HEK293T (cell line): ENCODE data around the gene KLF1.

Experiments used
- CTCF ChIA-PET: fragments of 350-600 bp; formaldehyde crosslinking; extraction: SDS; loops from one replicate; lab custom pipeline; 2021; ENCODE audit warnings: antibody characterized with exemption, inconsistent platforms; lab: Yijun Ruan, JAX
- POLR2A ChIA-PET: fragments of 350-600 bp; formaldehyde crosslinking; extraction: SDS; loops from one replicate; lab custom pipeline; 2020; ENCODE audit warnings: antibody characterized with exemption, inconsistent platforms; lab: Yijun Ruan, JAX
- DNase-seq: peaks from one replicate; pipeline ENCODE4 v3.0.0; 2012; ENCODE audit warnings: mixed read lengths; ENCODE audit errors: extremely low spot score
- ARNT ChIP-seq: fragments of 450-650 bp; IDR thresholded peaks from 2 replicates; pipeline ENCODE4 v1.6.1; 2017; ENCODE audit warnings: mild to moderate bottlenecking
- BHLHE40 ChIP-seq: fragments of 450-650 bp; IDR thresholded peaks from 2 replicates; pipeline ENCODE4 v1.6.1; 2016; ENCODE audit warnings: mild to moderate bottlenecking, moderate library complexity, borderline replicate concordance
- CTBP1 ChIP-seq: fragments of 450-650 bp; IDR thresholded peaks from 2 replicates; pipeline ENCODE4 v1.6.1; 2016; ENCODE audit warnings: borderline replicate concordance
- ELF4 ChIP-seq: fragments of 450-650 bp; IDR thresholded peaks from 2 replicates; pipeline ENCODE4 v1.6.1; 2017; ENCODE audit warnings: antibody characterized with exemption
- FOXA1 ChIP-seq: fragments of 450-650 bp; IDR thresholded peaks from 2 replicates; pipeline ENCODE4 v1.6.1; 2016; ENCODE audit warnings: mild to moderate bottlenecking
- FOXK2 ChIP-seq: fragments of 450-650 bp; IDR thresholded peaks from 2 replicates; pipeline ENCODE4 v1.6.1; 2016; ENCODE audit warnings: mild to moderate bottlenecking
- FOXM1 ChIP-seq: fragments of 450-650 bp; IDR thresholded peaks from 2 replicates; pipeline ENCODE4 v1.6.1; 2017; ENCODE audit warnings: mild to moderate bottlenecking, borderline replicate concordance
- HDGF ChIP-seq: fragments of 450-650 bp; IDR thresholded peaks from 2 replicates; pipeline ENCODE4 v1.6.1; 2017; ENCODE audit warnings: antibody characterized with exemption, borderline replicate concordance
- L3MBTL2 ChIP-seq: fragments of 450-650 bp; conservative IDR thresholded peaks from 2 replicates; pipeline ENCODE4 v1.6.1; 2016; ENCODE audit warnings: mild to moderate bottlenecking
- LEF1 ChIP-seq: fragments of 450-650 bp; IDR thresholded peaks from 2 replicates; pipeline ENCODE4 v1.6.1; 2017; ENCODE audit warnings: mild to moderate bottlenecking, borderline replicate concordance
- NFRKB ChIP-seq: fragments of 450-650 bp; IDR thresholded peaks from 2 replicates; pipeline ENCODE4 v1.6.1; 2016; ENCODE audit warnings: mild to moderate bottlenecking, moderate library complexity
- PKNOX1 ChIP-seq: fragments of 450-650 bp; IDR thresholded peaks from 2 replicates; pipeline ENCODE4 v1.6.1; 2016
- SP1 ChIP-seq: fragments of 450-650 bp; IDR thresholded peaks from 2 replicates; pipeline ENCODE4 v1.6.1; 2017
- SUZ12 ChIP-seq: fragments of 450-650 bp; IDR thresholded peaks from 2 replicates; pipeline ENCODE4 v1.6.1; 2016; ENCODE audit warnings: mild to moderate bottlenecking
- TARDBP ChIP-seq: fragments of 450-650 bp; IDR thresholded peaks from 2 replicates; pipeline ENCODE4 v1.6.1; 2016
- ZNF384 ChIP-seq: fragments of 450-650 bp; IDR thresholded peaks from 2 replicates; pipeline ENCODE4 v1.6.1; 2016

The KLF1 gene

DNA sequence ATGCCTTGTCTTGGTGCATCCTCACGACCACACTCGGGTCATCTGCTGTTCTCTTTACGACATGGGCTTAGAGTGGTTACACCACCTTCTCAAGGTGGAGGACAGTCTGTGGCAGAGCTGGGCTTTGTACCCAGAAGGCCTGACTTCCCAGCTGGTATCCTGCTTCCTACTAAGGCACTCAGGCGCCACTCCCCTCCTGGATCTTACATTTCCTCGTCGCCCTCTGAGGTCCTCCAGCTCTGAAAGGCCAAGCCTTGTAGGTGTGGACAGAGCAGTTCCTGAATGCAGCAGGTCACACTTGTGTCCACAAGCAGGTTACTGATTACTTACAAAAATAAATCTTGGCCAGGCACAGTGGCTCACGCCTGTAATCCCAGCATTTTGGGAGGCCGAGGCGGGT is 20.2 kb upstream of the KLF1 start:
- ChIA-PET POLR2A (interaction anchor here (0.8 kb wide), 1 partner anchor 23 kb away, joined by 3 read pairs; no protein-coding TSS in a partner anchor), CTCF (interaction anchor here (0.6 kb wide), 1 partner anchor 118 kb away, joined by 3 read pairs; no protein-coding TSS in a partner anchor)
- no peak for DNase-seq
- TF ChIP-seq BHLHE40 (no peak), SUZ12 (no peak), NFRKB (no peak), PKNOX1 (no peak)

DNA sequence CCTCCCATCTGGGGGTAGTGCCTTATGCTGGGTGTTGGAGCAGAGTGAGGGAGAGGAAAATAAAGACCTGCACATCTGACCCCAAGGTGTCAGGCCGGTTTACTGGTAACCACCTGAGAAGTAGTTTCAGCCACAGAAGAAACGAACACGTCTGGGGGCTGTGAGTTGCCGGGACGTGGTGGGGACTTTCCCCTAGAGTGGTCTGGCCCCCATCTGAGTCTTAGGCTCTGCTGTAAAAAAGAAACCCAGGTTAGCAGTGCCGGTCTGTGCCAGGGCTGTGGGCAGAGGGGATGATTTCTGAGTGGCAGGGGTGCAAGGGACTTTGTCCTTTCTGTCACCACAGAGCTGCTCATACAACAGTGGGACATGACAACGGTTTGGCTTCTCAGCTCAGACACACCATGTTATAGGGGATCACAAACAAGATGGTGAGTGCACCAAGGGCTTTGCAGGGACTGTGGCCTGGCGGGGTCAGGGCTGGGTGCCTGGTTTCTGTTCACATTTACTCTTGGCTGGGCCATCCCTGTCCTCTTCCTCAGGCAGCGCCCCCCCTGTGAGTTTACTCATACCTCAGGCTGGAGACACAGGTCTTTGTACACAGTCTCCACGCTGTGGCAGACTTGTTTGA is 13.0 kb upstream of the KLF1 start:
- TF ChIP-seq FOXM1 (no peak), LEF1 (no peak), BHLHE40 (no peak), ARNT (no peak), SUZ12 (no peak), SP1 (no peak), FOXA1 (no peak), L3MBTL2 (no peak), TARDBP (no peak), ZNF384 (no peak), NFRKB (no peak), FOXK2 (no peak), ELF4 (no peak), PKNOX1 (no peak), HDGF (no peak), CTBP1 (no peak)
- ChIA-PET CTCF (no interaction called here), POLR2A (interaction anchor here (0.6 to 1.0 kb wide), 3 partner anchors 9 to 233 kb away, joined by 3 to 4 read pairs (median 3); partner anchors contain the start of genes FARSA and GCDH)
- no peak for DNase-seq

GRCh38 chr19:12896460-12896859 is 9.5 kb upstream of the KLF1 start:
- ChIA-PET POLR2A (no interaction called here), CTCF (no interaction called here)
- no peak for TF ChIP-seq FOXA1
- no peak for DNase-seq

DNA sequence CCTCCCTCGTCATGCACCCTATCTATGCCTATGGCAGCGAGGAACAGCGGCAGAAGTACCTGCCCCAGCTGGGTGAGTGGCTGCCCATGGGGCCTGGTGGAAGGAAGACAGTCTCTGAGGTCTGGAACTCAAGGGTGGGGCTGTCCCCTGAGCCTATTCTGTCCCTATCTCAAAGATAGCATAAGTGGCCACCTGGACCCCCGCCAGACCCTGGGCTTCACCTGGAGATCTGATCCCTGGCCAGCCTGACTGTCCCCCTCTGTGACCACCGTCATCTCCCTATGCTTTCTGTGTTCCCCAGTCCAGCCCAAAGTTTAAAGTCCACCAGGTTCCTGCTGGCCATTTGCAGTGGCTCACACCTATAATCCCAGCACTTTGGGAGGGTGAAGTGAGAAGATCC is 6.6 kb upstream of the KLF1 start:
- ChIA-PET CTCF (no interaction called here), POLR2A (interaction anchor here (0.8 kb wide), 1 partner anchor 26 kb away, joined by 3 read pairs; the partner anchor contains the start of gene SYCE2)
- no peak for DNase-seq
- no peak for TF ChIP-seq ARNT
- no peak for TF ChIP-seq CTBP1
- no peak for TF ChIP-seq SUZ12
- TF ChIP-seq SP1 = no peak
- TF ChIP-seq PKNOX1 = no peak
- TF ChIP-seq HDGF = no peak
- TF ChIP-seq BHLHE40 = no peak
- TF ChIP-seq FOXK2 = no peak
- TF ChIP-seq FOXA1 = no peak
- no peak for TF ChIP-seq TARDBP
- no peak for TF ChIP-seq ZNF384
- TF ChIP-seq NFRKB = no peak
- no peak for TF ChIP-seq FOXM1
- no peak for TF ChIP-seq LEF1
- no peak for TF ChIP-seq L3MBTL2
- TF ChIP-seq ELF4 = no peak

GRCh38 chr19:12891553-12892021 is 4.6 kb upstream of the KLF1 start:
- no peak for TF ChIP-seq ARNT
- POLR2A ChIA-PET = interaction anchor here (0.7 to 2.4 kb wide), 16 partner anchors 8 to 118 kb away, joined by 3 to 26 read pairs (median 4); partner anchors contain the start of genes DNASE2, RNASEH2A and SYCE2
- CTCF ChIA-PET = interaction anchor here (0.8 to 1.3 kb wide), 2 partner anchors 54 to 86 kb away, joined by 3 to 4 read pairs; no protein-coding TSS in a partner anchor
- no peak for DNase-seq

GRCh38 chr19:12890787-12891552 is 4.0 kb upstream of the KLF1 start, which contains the start of gene GCDH:
TSS of gene GCDH (plus strand) at chr19:12891160. CDS start at chr19:12891305, 145 bp downstream.
- TF ChIP-seq FOXM1 = peak; percentile 96
- no peak for TF ChIP-seq ARNT
- no peak for TF ChIP-seq NFRKB
- no peak for TF ChIP-seq FOXK2
- no peak for TF ChIP-seq PKNOX1
- TF ChIP-seq L3MBTL2 = peak; percentile 98
- TF ChIP-seq FOXA1 = no peak
- no peak for TF ChIP-seq LEF1
- no peak for TF ChIP-seq ELF4
- TF ChIP-seq TARDBP = no peak
- ChIA-PET POLR2A (interaction anchor here (0.7 to 2.4 kb wide), 23 partner anchors 8 to 118 kb away, joined by 3 to 26 read pairs (median 3); partner anchors contain the start of genes CALR, DNASE2, FARSA and RNASEH2A), CTCF (interaction anchor here (0.7 to 1.3 kb wide), 3 partner anchors 54 to 87 kb away, joined by 3 to 4 read pairs (median 4); no protein-coding TSS in a partner anchor)
- peak; percentile 93 for DNase-seq
